SK-N-SH treated with all-trans-retinoic acid at 6 μM for 48 hours (cell line): ENCODE results near the gene NUP214.
"Not testable (repeated sequence)": the region's sequence is repeated elsewhere in the genome, so short reads cannot be mapped to it uniquely, and the experiment has no call there.

Experiments used
- ATAC-seq: fragments of 200-7000 bp; cut with Tn5 transposase; 3 replicates; pipeline ENCODE4 v1.9.1; 2020; ENCODE audit warnings: mild to moderate bottlenecking, moderate library complexity
- ARNTL ChIP-seq: fragments of 450-650 bp; formaldehyde crosslinking; IDR thresholded peaks from 2 replicates; pipeline ENCODE4 v1.5.0; 2020; ENCODE audit warnings: low read depth, mild to moderate bottlenecking, moderate library complexity, borderline replicate concordance
- BACH2 ChIP-seq: fragments of 250-450 bp; sonication (Bioruptor Pico); IDR thresholded peaks from 2 replicates; pipeline ENCODE4 v1.9.0; 2021; ENCODE audit warnings: mild to moderate bottlenecking, borderline replicate concordance
- CSDC2 ChIP-seq: fragments of 250-450 bp; sonication (Bioruptor Pico); IDR thresholded peaks from 2 replicates; pipeline ENCODE4 v1.5.0; 2020; ENCODE audit warnings: mild to moderate bottlenecking, moderate library complexity
- CSRNP3 ChIP-seq: fragments of 250-450 bp; sonication (Bioruptor Pico); IDR thresholded peaks from 2 replicates; pipeline ENCODE4 v1.5.1; 2021; ENCODE audit warnings: mild to moderate bottlenecking, moderate library complexity
- ESRRG ChIP-seq: fragments of 250-450 bp; sonication (Bioruptor Pico); IDR thresholded peaks from 2 replicates; pipeline ENCODE4 v1.6.1; 2021; ENCODE audit warnings: mild to moderate bottlenecking
- GLIS3 ChIP-seq: fragments of 250-450 bp; sonication (Bioruptor Pico); IDR thresholded peaks from 2 replicates; pipeline ENCODE4 v1.5.0; 2020; ENCODE audit warnings: mild to moderate bottlenecking, moderate library complexity
- ISL1 ChIP-seq: fragments of 250-450 bp; sonication (Bioruptor Pico); IDR thresholded peaks from 2 replicates; pipeline ENCODE4 v2.1.2; 2022; ENCODE audit warnings: mild to moderate bottlenecking, moderate library complexity
- PPARA ChIP-seq: fragments of 250-450 bp; sonication (Bioruptor Pico); IDR thresholded peaks from 2 replicates; pipeline ENCODE4 v1.5.0; 2020; ENCODE audit warnings: mild to moderate bottlenecking, borderline replicate concordance
- RARB ChIP-seq: fragments of 250-450 bp; sonication (Bioruptor Pico); IDR thresholded peaks from 2 replicates; pipeline ENCODE4 v1.8.0; 2021; ENCODE audit warnings: mild to moderate bottlenecking, moderate library complexity
- SNAI2 ChIP-seq: fragments of 250-450 bp; sonication (Bioruptor Pico); IDR thresholded peaks from 2 replicates; pipeline ENCODE4 v1.5.0; 2020; ENCODE audit warnings: mild to moderate bottlenecking, moderate library complexity
- TCF4 ChIP-seq: fragments of 250-450 bp; sonication (Bioruptor Pico); IDR thresholded peaks from 2 replicates; pipeline ENCODE4 v1.8.0; 2021; ENCODE audit warnings: mild to moderate bottlenecking, moderate library complexity, borderline replicate concordance
- ZC3H10 ChIP-seq: fragments of 250-450 bp; sonication (Bioruptor Pico); IDR thresholded peaks from 2 replicates; pipeline ENCODE4 v1.5.1; 2021; ENCODE audit warnings: mild to moderate bottlenecking, moderate library complexity
- ZFP3 ChIP-seq: fragments of 250-450 bp; sonication (Bioruptor Pico); IDR thresholded peaks from 2 replicates; pipeline ENCODE4 v1.5.0; 2020; ENCODE audit warnings: mild to moderate bottlenecking, moderate library complexity
- ZFP30 ChIP-seq: fragments of 450-650 bp; formaldehyde crosslinking; IDR thresholded peaks from 2 replicates; pipeline ENCODE4 v1.5.0; 2022; ENCODE audit warnings: mild to moderate bottlenecking, moderate library complexity
- ZNF565 ChIP-seq: fragments of 450-650 bp; formaldehyde crosslinking; conservative IDR thresholded peaks from 2 replicates; pipeline ENCODE4 v1.5.0; 2020; ENCODE audit warnings: low read depth, mild to moderate bottlenecking, moderate library complexity
- ZNF70 ChIP-seq: fragments of 450-650 bp; formaldehyde crosslinking; IDR thresholded peaks from 2 replicates; pipeline ENCODE4 v1.5.0; 2020; ENCODE audit warnings: mild to moderate bottlenecking, moderate library complexity
- ZNF8 ChIP-seq: fragments of 450-650 bp; formaldehyde crosslinking; IDR thresholded peaks from 2 replicates; pipeline ENCODE4 v1.5.0; 2020; ENCODE audit warnings: mild to moderate bottlenecking, moderate library complexity
- TF ChIP-seq, protein P1 (sequence below): fragments of 250-450 bp; sonication (Bioruptor Pico); IDR thresholded peaks from 2 replicates; pipeline ENCODE4 v1.8.0; 2020; ENCODE audit warnings: mild to moderate bottlenecking, moderate library complexity, borderline replicate concordance
- TF ChIP-seq, protein P2 (sequence below): fragments of 250-450 bp; sonication (Bioruptor Pico); IDR thresholded peaks from 2 replicates; pipeline ENCODE4 v1.8.0; 2021; ENCODE audit warnings: low read depth, mild to moderate bottlenecking, moderate library complexity, borderline replicate concordance
- TF ChIP-seq, protein P3 (sequence below): fragments of 250-450 bp; sonication (Bioruptor Pico); IDR thresholded peaks from 2 replicates; pipeline ENCODE4 v1.5.1; 2020; ENCODE audit warnings: low read depth, mild to moderate bottlenecking, moderate library complexity
- TF ChIP-seq, protein P4 (sequence below): fragments of 250-450 bp; sonication (Bioruptor Pico); IDR thresholded peaks from 2 replicates; pipeline ENCODE4 v1.5.0; 2020; ENCODE audit warnings: mild to moderate bottlenecking, moderate library complexity

The NUP214 gene

GRCh38 chr9:131098391-131099101, 26.8 kb upstream of the NUP214 start (continued):
- TF ChIP-seq TCF4 (no peak), CSRNP3 (CRISPR knock-in tag) (no peak), SNAI2 (CRISPR knock-in tag) (no peak), CSDC2 (no peak), BACH2 (CRISPR knock-in tag) (no peak)

- TF ChIP-seq GLIS3 (CRISPR knock-in tag) (no peak), ESRRG (no peak), ZC3H10 (CRISPR knock-in tag) (no peak), ZNF70 (no peak), BACH2 (CRISPR knock-in tag) (no peak), ZNF8 (CRISPR knock-in tag) (no peak), ZFP3 (CRISPR knock-in tag) (no peak), RARB (no peak)
- TF ChIP-seq, protein P1, sequence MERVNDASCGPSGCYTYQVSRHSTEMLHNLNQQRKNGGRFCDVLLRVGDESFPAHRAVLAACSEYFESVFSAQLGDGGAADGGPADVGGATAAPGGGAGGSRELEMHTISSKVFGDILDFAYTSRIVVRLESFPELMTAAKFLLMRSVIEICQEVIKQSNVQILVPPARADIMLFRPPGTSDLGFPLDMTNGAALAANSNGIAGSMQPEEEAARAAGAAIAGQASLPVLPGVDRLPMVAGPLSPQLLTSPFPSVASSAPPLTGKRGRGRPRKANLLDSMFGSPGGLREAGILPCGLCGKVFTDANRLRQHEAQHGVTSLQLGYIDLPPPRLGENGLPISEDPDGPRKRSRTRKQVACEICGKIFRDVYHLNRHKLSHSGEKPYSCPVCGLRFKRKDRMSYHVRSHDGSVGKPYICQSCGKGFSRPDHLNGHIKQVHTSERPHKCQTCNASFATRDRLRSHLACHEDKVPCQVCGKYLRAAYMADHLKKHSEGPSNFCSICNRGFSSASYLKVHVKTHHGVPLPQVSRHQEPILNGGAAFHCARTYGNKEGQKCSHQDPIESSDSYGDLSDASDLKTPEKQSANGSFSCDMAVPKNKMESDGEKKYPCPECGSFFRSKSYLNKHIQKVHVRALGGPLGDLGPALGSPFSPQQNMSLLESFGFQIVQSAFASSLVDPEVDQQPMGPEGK (CRISPR knock-in tag): no peak
- TF ChIP-seq, all 23 proteins: peak for 0
- no peak for ATAC-seq
These were observed 26.2 kb upstream of the NUP214 start for GRCh38 chr9:131099102-131099606.

DNA sequence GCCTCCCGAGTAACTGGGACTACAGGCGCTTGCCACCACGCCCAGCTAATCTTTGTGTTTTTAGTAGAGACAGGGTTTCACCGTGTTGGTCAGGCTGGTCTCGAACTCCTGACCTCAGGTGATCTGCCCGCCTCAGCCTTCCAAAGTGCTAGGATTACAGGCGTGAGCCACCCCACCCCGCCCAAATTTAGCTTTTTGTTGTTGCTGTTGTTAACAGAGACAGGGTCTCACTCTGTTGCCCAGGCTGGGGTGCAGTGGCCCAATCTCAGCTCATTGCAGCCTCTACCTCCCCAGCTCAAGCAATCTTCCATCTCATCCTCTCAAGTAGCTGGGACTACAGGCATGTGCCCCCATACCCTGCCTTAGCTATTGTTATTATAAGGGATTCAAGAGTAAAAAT, 25.5 kb upstream of the NUP214 start:
- not testable (repeated sequence) for ATAC-seq

- ATAC-seq: no peak
- no peak for TF ChIP-seq ESRRG
- no peak for TF ChIP-seq PPARA (CRISPR knock-in tag)
- TF ChIP-seq, protein P1 (CRISPR knock-in tag): no peak
- no peak for TF ChIP-seq ZFP30
- no peak for TF ChIP-seq ZFP3 (CRISPR knock-in tag)
- no peak for TF ChIP-seq CSDC2
- TF ChIP-seq, protein P2, sequence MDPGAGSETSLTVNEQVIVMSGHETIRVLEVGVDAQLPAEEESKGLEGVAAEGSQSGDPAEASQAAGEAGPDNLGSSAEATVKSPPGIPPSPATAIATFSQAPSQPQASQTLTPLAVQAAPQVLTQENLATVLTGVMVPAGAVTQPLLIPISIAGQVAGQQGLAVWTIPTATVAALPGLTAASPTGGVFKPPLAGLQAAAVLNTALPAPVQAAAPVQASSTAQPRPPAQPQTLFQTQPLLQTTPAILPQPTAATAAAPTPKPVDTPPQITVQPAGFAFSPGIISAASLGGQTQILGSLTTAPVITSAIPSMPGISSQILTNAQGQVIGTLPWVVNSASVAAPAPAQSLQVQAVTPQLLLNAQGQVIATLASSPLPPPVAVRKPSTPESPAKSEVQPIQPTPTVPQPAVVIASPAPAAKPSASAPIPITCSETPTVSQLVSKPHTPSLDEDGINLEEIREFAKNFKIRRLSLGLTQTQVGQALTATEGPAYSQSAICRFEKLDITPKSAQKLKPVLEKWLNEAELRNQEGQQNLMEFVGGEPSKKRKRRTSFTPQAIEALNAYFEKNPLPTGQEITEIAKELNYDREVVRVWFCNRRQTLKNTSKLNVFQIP (CRISPR knock-in tag): no peak
- TF ChIP-seq, protein P3, sequence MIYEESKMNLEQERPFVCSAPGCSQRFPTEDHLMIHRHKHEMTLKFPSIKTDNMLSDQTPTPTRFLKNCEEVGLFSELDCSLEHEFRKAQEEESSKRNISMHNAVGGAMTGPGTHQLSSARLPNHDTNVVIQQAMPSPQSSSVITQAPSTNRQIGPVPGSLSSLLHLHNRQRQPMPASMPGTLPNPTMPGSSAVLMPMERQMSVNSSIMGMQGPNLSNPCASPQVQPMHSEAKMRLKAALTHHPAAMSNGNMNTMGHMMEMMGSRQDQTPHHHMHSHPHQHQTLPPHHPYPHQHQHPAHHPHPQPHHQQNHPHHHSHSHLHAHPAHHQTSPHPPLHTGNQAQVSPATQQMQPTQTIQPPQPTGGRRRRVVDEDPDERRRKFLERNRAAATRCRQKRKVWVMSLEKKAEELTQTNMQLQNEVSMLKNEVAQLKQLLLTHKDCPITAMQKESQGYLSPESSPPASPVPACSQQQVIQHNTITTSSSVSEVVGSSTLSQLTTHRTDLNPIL (CRISPR knock-in tag): no peak
- TF ChIP-seq, protein P4, sequence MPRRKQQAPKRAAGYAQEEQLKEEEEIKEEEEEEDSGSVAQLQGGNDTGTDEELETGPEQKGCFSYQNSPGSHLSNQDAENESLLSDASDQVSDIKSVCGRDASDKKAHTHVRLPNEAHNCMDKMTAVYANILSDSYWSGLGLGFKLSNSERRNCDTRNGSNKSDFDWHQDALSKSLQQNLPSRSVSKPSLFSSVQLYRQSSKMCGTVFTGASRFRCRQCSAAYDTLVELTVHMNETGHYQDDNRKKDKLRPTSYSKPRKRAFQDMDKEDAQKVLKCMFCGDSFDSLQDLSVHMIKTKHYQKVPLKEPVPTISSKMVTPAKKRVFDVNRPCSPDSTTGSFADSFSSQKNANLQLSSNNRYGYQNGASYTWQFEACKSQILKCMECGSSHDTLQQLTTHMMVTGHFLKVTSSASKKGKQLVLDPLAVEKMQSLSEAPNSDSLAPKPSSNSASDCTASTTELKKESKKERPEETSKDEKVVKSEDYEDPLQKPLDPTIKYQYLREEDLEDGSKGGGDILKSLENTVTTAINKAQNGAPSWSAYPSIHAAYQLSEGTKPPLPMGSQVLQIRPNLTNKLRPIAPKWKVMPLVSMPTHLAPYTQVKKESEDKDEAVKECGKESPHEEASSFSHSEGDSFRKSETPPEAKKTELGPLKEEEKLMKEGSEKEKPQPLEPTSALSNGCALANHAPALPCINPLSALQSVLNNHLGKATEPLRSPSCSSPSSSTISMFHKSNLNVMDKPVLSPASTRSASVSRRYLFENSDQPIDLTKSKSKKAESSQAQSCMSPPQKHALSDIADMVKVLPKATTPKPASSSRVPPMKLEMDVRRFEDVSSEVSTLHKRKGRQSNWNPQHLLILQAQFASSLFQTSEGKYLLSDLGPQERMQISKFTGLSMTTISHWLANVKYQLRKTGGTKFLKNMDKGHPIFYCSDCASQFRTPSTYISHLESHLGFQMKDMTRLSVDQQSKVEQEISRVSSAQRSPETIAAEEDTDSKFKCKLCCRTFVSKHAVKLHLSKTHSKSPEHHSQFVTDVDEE (CRISPR knock-in tag): no peak
- no peak for TF ChIP-seq ZNF565 (CRISPR knock-in tag)
- TF ChIP-seq TCF4: no peak
- TF ChIP-seq ISL1: no peak
- TF ChIP-seq RARB: no peak
- TF ChIP-seq BACH2 (CRISPR knock-in tag): no peak
- TF ChIP-seq ARNTL (CRISPR knock-in tag): no peak
- TF ChIP-seq ZNF8 (CRISPR knock-in tag): no peak
- TF ChIP-seq ZNF70: no peak
- TF ChIP-seq ZC3H10 (CRISPR knock-in tag): no peak
These were observed 24.9 kb upstream of the NUP214 start for GRCh38 chr9:131100445-131100844.
